HFFc6 (cell line): ENCODE results near the gene DPYSL3. TPM values are rescaled to one million over a fixed set of nuclear protein-coding genes. Genes with fewer than 3 reads are reported as not detected.
A peak's percentile ranks its signal among the peaks of the same experiment; 100 is the strongest.

Source experiments
- DNase-seq: peaks from one replicate; pipeline ENCODE4 v3.0.0-alpha.2; 2018
- H3K27ac Mint-ChIP-seq: 2 replicates; pipeline ENCODE4 v1.8.0; 2020; ENCODE audit warnings: mild to moderate bottlenecking, mixed read lengths
- H3K27me3 Mint-ChIP-seq: 2 replicates; pipeline ENCODE4 v1.8.0; 2021; ENCODE audit warnings: mild to moderate bottlenecking, moderate library complexity, mixed read lengths; ENCODE audit not compliant: insufficient read depth
- H3K36me3 Mint-ChIP-seq: 2 replicates; pipeline ENCODE4 v1.8.0; 2021; ENCODE audit warnings: low read depth, mixed read lengths
- H3K4me1 Mint-ChIP-seq: 2 replicates; pipeline ENCODE4 v1.8.0; 2020; ENCODE audit warnings: low read depth, mixed read lengths
- H3K4me3 Mint-ChIP-seq: 2 replicates; pipeline ENCODE4 v1.8.0; 2020; ENCODE audit warnings: mild to moderate bottlenecking, moderate library complexity, mixed read lengths
- H3K9me3 Mint-ChIP-seq: 2 replicates; pipeline ENCODE4 v1.8.0; 2020; ENCODE audit warnings: mild to moderate bottlenecking, mixed read lengths
- total RNA-seq, 6 experiments: library from RNA; stranded (reverse); fragmentation: NEBNext Ultra II Directional; extraction: Animal tissue kit (Norgen Biotek cat#: 25700); gene quantifications; 2 replicates in 1 of 6; 3 replicates in 5 of 6; pipeline ENCODE4 v1.2.3, GENCODE V29; 2021
- TF ChIP-seq, protein P1 (sequence below): fragments of 200-600 bp; sonication (generic); IDR thresholded peaks from 2 replicates; pipeline ENCODE4 v1.5.0; 2021; ENCODE audit warnings: antibody characterized with exemption, mild to moderate bottlenecking

Gene DPYSL3
- total RNA-seq, 6 experiments from 2014 or later = 41.9 to 57.7 (median 55.3) TPM

GRCh38 chr5:147407094-147407681 lies 102.7 kb downstream of the DPYSL3 start:
- TF ChIP-seq, protein P1, sequence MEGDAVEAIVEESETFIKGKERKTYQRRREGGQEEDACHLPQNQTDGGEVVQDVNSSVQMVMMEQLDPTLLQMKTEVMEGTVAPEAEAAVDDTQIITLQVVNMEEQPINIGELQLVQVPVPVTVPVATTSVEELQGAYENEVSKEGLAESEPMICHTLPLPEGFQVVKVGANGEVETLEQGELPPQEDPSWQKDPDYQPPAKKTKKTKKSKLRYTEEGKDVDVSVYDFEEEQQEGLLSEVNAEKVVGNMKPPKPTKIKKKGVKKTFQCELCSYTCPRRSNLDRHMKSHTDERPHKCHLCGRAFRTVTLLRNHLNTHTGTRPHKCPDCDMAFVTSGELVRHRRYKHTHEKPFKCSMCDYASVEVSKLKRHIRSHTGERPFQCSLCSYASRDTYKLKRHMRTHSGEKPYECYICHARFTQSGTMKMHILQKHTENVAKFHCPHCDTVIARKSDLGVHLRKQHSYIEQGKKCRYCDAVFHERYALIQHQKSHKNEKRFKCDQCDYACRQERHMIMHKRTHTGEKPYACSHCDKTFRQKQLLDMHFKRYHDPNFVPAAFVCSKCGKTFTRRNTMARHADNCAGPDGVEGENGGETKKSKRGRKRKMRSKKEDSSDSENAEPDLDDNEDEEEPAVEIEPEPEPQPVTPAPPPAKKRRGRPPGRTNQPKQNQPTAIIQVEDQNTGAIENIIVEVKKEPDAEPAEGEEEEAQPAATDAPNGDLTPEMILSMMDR = no peak
- peaks cover 2% of the 10 kb centered on the region for H3K27me3 Mint-ChIP-seq
- H3K4me1 Mint-ChIP-seq = peaks cover 55% of the 10 kb centered on the region
- no peaks in the 10 kb centered on the region for H3K9me3 Mint-ChIP-seq
- no peak for DNase-seq
- H3K4me3 Mint-ChIP-seq = no peak overlapping the region
- peaks cover 24% of the 10 kb centered on the region for H3K36me3 Mint-ChIP-seq
- peak overlapping the region; percentile 41; the same call in 1 of the 2 replicates for H3K27ac Mint-ChIP-seq

DNA sequence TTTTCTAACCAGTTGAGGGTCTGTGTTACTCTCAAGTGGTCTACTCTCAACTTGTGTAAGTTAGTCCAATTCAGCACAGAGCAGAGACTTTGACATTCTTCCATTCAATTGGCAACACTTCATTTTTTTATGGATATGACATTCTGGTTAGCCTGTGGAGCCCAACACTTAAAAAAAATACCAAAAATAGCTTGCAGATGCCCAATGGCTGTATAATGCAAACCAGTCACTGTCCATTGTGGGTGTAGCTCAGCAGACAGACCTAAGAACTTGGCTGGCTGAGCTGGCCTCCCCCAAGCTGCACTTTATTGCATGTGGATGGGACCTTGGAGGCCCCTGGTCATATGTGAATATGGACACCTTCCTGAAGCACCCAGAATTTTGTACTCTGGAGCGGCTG lies 103.2 kb downstream of the DPYSL3 start:
- TF ChIP-seq, protein P1 = no peak
- DNase-seq = no peak
- Mint-ChIP-seq H3K27me3 (peaks cover 2% of the 10 kb centered on the region), H3K9me3 (no peaks in the 10 kb centered on the region), H3K36me3 (peaks cover 21% of the 10 kb centered on the region), H3K27ac (peak overlapping the region; percentile 33; the same call in 1 of the 2 replicates), H3K4me1 (peaks cover 55% of the 10 kb centered on the region), H3K4me3 (no peak overlapping the region)

- Mint-ChIP-seq H3K27ac (peak overlapping the region; percentile 99), H3K4me1 (peaks cover 57% of the 10 kb centered on the region), H3K4me3 (peak overlapping the region; percentile 76), H3K9me3 (no peaks in the 10 kb centered on the region), H3K27me3 (peaks cover 2% of the 10 kb centered on the region), H3K36me3 (peaks cover 29% of the 10 kb centered on the region)
- DNase-seq = no peak
- TF ChIP-seq, protein P1 = no peak
These were observed 105.2 kb downstream of the DPYSL3 start for GRCh38 chr5:147404706-147405105.

- Mint-ChIP-seq H3K36me3 (peaks cover 29% of the 10 kb centered on the region), H3K4me1 (peaks cover 57% of the 10 kb centered on the region), H3K27me3 (peaks cover 2% of the 10 kb centered on the region), H3K27ac (peak overlapping the region; percentile 99), H3K4me3 (peak overlapping the region; percentile 76), H3K9me3 (no peaks in the 10 kb centered on the region)
- TF ChIP-seq, protein P1 = no peak
- DNase-seq = peak; percentile 96
These were observed 105.9 kb downstream of the DPYSL3 start for GRCh38 chr5:147403651-147404640.

- no peaks in the 10 kb centered on the region for H3K9me3 Mint-ChIP-seq
- no peak overlapping the region for H3K27ac Mint-ChIP-seq
- TF ChIP-seq, protein P1 = no peak
- peaks cover 41% of the 10 kb centered on the region for H3K4me1 Mint-ChIP-seq
- H3K27me3 Mint-ChIP-seq = peaks cover 2% of the 10 kb centered on the region
- H3K36me3 Mint-ChIP-seq = peaks cover 24% of the 10 kb centered on the region
- DNase-seq = no peak
- H3K4me3 Mint-ChIP-seq = no peak overlapping the region
These were observed 109.0 kb downstream of the DPYSL3 start for GRCh38 chr5:147400881-147401280.
